Stimulated activated CD4-positive, alpha-beta T cell treated with anti-CD3 and anti-CD28 coated beads, TNF-alpha, amount 100 ng/mL, for 24 hours (primary cell): Measurements from ENCODE around the gene RNF208.

Experiments used
- DNase-seq, 3 experiments: peaks; one replicate each; pipeline ENCODE4 v3.0.0-alpha.2; 2020; ENCODE audit warnings: low read depth in 3 of 3

The RNF208 gene

GRCh38 chr9:137227853-137228505 lies 5.9 kb upstream of the RNF208 start:
- DNase-seq, result no peak

- DNase-seq, result peak; percentile 64 to 83 (median 66)
Measured at GRCh38 chr9:137227054-137227852, 5.2 kb upstream of the RNF208 start, which contains the start of gene RNF224. TSS of gene RNF224 (plus strand) at chr9:137227502. CDS start at chr9:137228336, 834 bp downstream.

GRCh38 chr9:137226338-137227053 lies 4.5 kb upstream of the RNF208 start:
- no peak for DNase-seq

- no peak for DNase-seq
Measured at GRCh38 chr9:137225699-137226331, 3.8 kb upstream of the RNF208 start.

- DNase-seq, result peak in 1 of 3 experiments; percentile 20
Measured at GRCh38 chr9:137224830-137225694, 3.0 kb upstream of the RNF208 start, which contains the start of gene CYSRT1. TSS of gene CYSRT1 (plus strand) at chr9:137225174. CDS start at chr9:137225622, 448 bp downstream.

GRCh38 chr9:137223078-137223970 lies 1.3 kb upstream of the RNF208 start:
- peak; percentile 97 to 98 (median 97) for DNase-seq

- peak in 1 of 3 experiments; percentile 22 for DNase-seq
Measured at GRCh38 chr9:137221506-137222111, 431 bp downstream of the RNF208 start.

GRCh38 chr9:137221095-137221505 lies 940 bp downstream of the RNF208 start:
- DNase-seq, result no peak

- DNase-seq, result no peak
Measured at GRCh38 chr9:137220317-137221094, 1.5 kb downstream of the RNF208 start.

- no peak for DNase-seq
Measured at GRCh38 chr9:137219757-137220316, 2.2 kb downstream of the RNF208 start.

GRCh38 chr9:137218754-137219271 lies 3.2 kb downstream of the RNF208 start:
- DNase-seq, result no peak

GRCh38 chr9:137218212-137218753 lies 3.8 kb downstream of the RNF208 start:
- DNase-seq, result no peak

GRCh38 chr9:137217276-137218211 lies 4.5 kb downstream of the RNF208 start:
- no peak for DNase-seq

GRCh38 chr9:137216188-137216965 lies 5.7 kb downstream of the RNF208 start:
- no peak for DNase-seq

- no peak for DNase-seq
Measured at GRCh38 chr9:137215196-137215986, 6.6 kb downstream of the RNF208 start.
